SK-N-SH treated with all-trans-retinoic acid at 6 μM for 48 hours (cell line): ENCODE data around the gene CAMKMT.

Source experiments
- ATAC-seq: fragments of 200-7000 bp; cut with Tn5 transposase; 3 replicates; pipeline ENCODE4 v1.9.1; 2020; ENCODE audit warnings: mild to moderate bottlenecking, moderate library complexity
- ARNTL ChIP-seq: fragments of 450-650 bp; formaldehyde crosslinking; IDR thresholded peaks from 2 replicates; pipeline ENCODE4 v1.5.0; 2020; ENCODE audit warnings: low read depth, mild to moderate bottlenecking, moderate library complexity, borderline replicate concordance
- BACH2 ChIP-seq: fragments of 250-450 bp; sonication (Bioruptor Pico); IDR thresholded peaks from 2 replicates; pipeline ENCODE4 v1.9.0; 2021; ENCODE audit warnings: mild to moderate bottlenecking, borderline replicate concordance
- ESRRG ChIP-seq: fragments of 250-450 bp; sonication (Bioruptor Pico); IDR thresholded peaks from 2 replicates; pipeline ENCODE4 v1.6.1; 2021; ENCODE audit warnings: mild to moderate bottlenecking
- GLIS3 ChIP-seq: fragments of 250-450 bp; sonication (Bioruptor Pico); IDR thresholded peaks from 2 replicates; pipeline ENCODE4 v1.5.0; 2020; ENCODE audit warnings: mild to moderate bottlenecking, moderate library complexity
- ISL1 ChIP-seq: fragments of 250-450 bp; sonication (Bioruptor Pico); IDR thresholded peaks from 2 replicates; pipeline ENCODE4 v2.1.2; 2022; ENCODE audit warnings: mild to moderate bottlenecking, moderate library complexity
- OSR1 ChIP-seq: fragments of 250-450 bp; sonication (Bioruptor Pico); IDR thresholded peaks from 2 replicates; pipeline ENCODE4 v1.8.0; 2022; ENCODE audit warnings: moderate library complexity, mild to moderate bottlenecking, inconsistent platforms
- PPARA ChIP-seq: fragments of 250-450 bp; sonication (Bioruptor Pico); IDR thresholded peaks from 2 replicates; pipeline ENCODE4 v1.5.0; 2020; ENCODE audit warnings: mild to moderate bottlenecking, borderline replicate concordance
- RARB ChIP-seq: fragments of 250-450 bp; sonication (Bioruptor Pico); IDR thresholded peaks from 2 replicates; pipeline ENCODE4 v1.8.0; 2021; ENCODE audit warnings: mild to moderate bottlenecking, moderate library complexity
- SNAI2 ChIP-seq: fragments of 250-450 bp; sonication (Bioruptor Pico); IDR thresholded peaks from 2 replicates; pipeline ENCODE4 v1.5.0; 2020; ENCODE audit warnings: mild to moderate bottlenecking, moderate library complexity
- TCF4 ChIP-seq: fragments of 250-450 bp; sonication (Bioruptor Pico); IDR thresholded peaks from 2 replicates; pipeline ENCODE4 v1.8.0; 2021; ENCODE audit warnings: mild to moderate bottlenecking, moderate library complexity, borderline replicate concordance
- TOX ChIP-seq: fragments of 250-450 bp; sonication (Bioruptor Pico); IDR thresholded peaks from 2 replicates; pipeline ENCODE4 v1.8.0; 2021; ENCODE audit warnings: mild to moderate bottlenecking, moderate library complexity, borderline replicate concordance
- ZC3H10 ChIP-seq: fragments of 250-450 bp; sonication (Bioruptor Pico); IDR thresholded peaks from 2 replicates; pipeline ENCODE4 v1.5.1; 2021; ENCODE audit warnings: mild to moderate bottlenecking, moderate library complexity
- ZFP3 ChIP-seq: fragments of 250-450 bp; sonication (Bioruptor Pico); IDR thresholded peaks from 2 replicates; pipeline ENCODE4 v1.5.0; 2020; ENCODE audit warnings: mild to moderate bottlenecking, moderate library complexity
- ZFP30 ChIP-seq: fragments of 450-650 bp; formaldehyde crosslinking; IDR thresholded peaks from 2 replicates; pipeline ENCODE4 v1.5.0; 2022; ENCODE audit warnings: mild to moderate bottlenecking, moderate library complexity
- ZNF565 ChIP-seq: fragments of 450-650 bp; formaldehyde crosslinking; conservative IDR thresholded peaks from 2 replicates; pipeline ENCODE4 v1.5.0; 2020; ENCODE audit warnings: low read depth, mild to moderate bottlenecking, moderate library complexity
- ZNF70 ChIP-seq: fragments of 450-650 bp; formaldehyde crosslinking; IDR thresholded peaks from 2 replicates; pipeline ENCODE4 v1.5.0; 2020; ENCODE audit warnings: mild to moderate bottlenecking, moderate library complexity
- ZNF8 ChIP-seq: fragments of 450-650 bp; formaldehyde crosslinking; IDR thresholded peaks from 2 replicates; pipeline ENCODE4 v1.5.0; 2020; ENCODE audit warnings: mild to moderate bottlenecking, moderate library complexity
- TF ChIP-seq, protein P1 (sequence below): fragments of 250-450 bp; sonication (Bioruptor Pico); IDR thresholded peaks from 2 replicates; pipeline ENCODE4 v1.5.1; 2020; ENCODE audit warnings: low read depth, mild to moderate bottlenecking, moderate library complexity
- TF ChIP-seq, protein P2 (sequence below): fragments of 250-450 bp; sonication (Bioruptor Pico); IDR thresholded peaks from 2 replicates; pipeline ENCODE4 v1.8.0; 2021; ENCODE audit warnings: low read depth, mild to moderate bottlenecking, moderate library complexity, borderline replicate concordance
- TF ChIP-seq, protein P3 (sequence below): fragments of 250-450 bp; sonication (Bioruptor Pico); IDR thresholded peaks from 2 replicates; pipeline ENCODE4 v1.8.0; 2020; ENCODE audit warnings: mild to moderate bottlenecking, moderate library complexity, borderline replicate concordance
- TF ChIP-seq, protein P4 (sequence below): fragments of 250-450 bp; sonication (Bioruptor Pico); IDR thresholded peaks from 2 replicates; pipeline ENCODE4 v1.5.0; 2020; ENCODE audit warnings: mild to moderate bottlenecking, moderate library complexity

The CAMKMT gene

DNA sequence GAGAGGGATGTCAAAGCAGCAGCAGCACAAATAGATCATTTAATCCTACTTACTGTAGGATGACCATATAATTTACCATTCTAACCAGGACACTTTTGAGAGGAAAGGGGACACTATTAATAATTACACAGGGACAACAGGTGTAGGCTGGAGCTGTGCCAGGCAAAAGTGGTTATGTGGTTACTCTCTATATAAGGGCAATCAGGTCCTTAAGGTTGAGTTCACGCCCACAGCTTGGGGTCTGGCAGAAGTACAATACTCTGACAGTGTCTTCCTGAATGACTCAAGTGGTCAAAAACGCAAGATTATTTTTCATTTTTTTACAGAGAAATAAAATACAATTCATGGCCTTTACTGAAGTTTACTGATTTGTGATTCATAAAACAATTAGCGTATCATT lies 3.2 kb upstream of the CAMKMT start:
- ATAC-seq = no peak

DNA sequence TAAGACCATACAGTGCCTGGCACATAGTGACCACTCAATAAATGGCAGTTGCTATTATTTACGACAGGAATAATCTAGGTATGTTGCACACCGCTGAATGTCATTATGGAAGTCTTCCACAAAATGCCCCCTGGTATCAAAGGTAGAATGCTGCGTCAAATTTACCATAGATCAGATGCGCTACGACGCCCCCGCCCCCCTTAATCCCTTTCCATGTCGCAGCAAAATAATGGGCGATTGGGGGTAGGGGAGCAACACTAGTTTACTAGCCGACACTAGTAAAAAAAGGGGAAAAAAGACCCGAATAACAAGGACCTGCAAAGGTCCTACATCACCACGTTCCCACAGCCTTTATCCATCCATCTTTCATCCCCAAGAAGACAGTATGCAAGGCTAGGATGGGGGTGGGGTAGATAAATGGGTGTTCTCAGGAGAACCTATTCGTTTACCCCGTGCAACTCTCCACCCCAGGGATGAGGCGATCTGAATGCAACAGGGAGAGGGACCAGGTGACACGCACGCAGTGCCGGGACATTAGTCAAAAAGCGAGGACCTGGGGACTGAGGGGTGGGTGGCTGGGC lies 908 bp upstream of the CAMKMT start:
- ATAC-seq = peak; percentile 35
- TF ChIP-seq, protein P1, sequence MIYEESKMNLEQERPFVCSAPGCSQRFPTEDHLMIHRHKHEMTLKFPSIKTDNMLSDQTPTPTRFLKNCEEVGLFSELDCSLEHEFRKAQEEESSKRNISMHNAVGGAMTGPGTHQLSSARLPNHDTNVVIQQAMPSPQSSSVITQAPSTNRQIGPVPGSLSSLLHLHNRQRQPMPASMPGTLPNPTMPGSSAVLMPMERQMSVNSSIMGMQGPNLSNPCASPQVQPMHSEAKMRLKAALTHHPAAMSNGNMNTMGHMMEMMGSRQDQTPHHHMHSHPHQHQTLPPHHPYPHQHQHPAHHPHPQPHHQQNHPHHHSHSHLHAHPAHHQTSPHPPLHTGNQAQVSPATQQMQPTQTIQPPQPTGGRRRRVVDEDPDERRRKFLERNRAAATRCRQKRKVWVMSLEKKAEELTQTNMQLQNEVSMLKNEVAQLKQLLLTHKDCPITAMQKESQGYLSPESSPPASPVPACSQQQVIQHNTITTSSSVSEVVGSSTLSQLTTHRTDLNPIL (CRISPR knock-in tag) = no peak
- TF ChIP-seq GLIS3 (CRISPR knock-in tag) (no peak), SNAI2 (no peak), ZNF70 (CRISPR knock-in tag) (no peak)

More for the DNA sequence above, 3.2 kb upstream of the CAMKMT start:
- TF ChIP-seq ZFP30 (CRISPR knock-in tag) (no peak), RARB (no peak), GLIS3 (CRISPR knock-in tag) (no peak), ESRRG (CRISPR knock-in tag) (no peak), ZFP3 (CRISPR knock-in tag) (no peak), ZNF70 (CRISPR knock-in tag) (no peak), TCF4 (CRISPR knock-in tag) (no peak), OSR1 (no peak), ZNF565 (no peak), ISL1 (CRISPR knock-in tag) (no peak), PPARA (CRISPR knock-in tag) (no peak), TOX (CRISPR knock-in tag) (no peak), BACH2 (no peak), SNAI2 (no peak), ZC3H10 (no peak), ARNTL (CRISPR knock-in tag) (no peak)
- TF ChIP-seq, protein P2, sequence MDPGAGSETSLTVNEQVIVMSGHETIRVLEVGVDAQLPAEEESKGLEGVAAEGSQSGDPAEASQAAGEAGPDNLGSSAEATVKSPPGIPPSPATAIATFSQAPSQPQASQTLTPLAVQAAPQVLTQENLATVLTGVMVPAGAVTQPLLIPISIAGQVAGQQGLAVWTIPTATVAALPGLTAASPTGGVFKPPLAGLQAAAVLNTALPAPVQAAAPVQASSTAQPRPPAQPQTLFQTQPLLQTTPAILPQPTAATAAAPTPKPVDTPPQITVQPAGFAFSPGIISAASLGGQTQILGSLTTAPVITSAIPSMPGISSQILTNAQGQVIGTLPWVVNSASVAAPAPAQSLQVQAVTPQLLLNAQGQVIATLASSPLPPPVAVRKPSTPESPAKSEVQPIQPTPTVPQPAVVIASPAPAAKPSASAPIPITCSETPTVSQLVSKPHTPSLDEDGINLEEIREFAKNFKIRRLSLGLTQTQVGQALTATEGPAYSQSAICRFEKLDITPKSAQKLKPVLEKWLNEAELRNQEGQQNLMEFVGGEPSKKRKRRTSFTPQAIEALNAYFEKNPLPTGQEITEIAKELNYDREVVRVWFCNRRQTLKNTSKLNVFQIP (CRISPR knock-in tag) = no peak
- TF ChIP-seq, protein P1 (CRISPR knock-in tag) = no peak
- TF ChIP-seq, protein P3, sequence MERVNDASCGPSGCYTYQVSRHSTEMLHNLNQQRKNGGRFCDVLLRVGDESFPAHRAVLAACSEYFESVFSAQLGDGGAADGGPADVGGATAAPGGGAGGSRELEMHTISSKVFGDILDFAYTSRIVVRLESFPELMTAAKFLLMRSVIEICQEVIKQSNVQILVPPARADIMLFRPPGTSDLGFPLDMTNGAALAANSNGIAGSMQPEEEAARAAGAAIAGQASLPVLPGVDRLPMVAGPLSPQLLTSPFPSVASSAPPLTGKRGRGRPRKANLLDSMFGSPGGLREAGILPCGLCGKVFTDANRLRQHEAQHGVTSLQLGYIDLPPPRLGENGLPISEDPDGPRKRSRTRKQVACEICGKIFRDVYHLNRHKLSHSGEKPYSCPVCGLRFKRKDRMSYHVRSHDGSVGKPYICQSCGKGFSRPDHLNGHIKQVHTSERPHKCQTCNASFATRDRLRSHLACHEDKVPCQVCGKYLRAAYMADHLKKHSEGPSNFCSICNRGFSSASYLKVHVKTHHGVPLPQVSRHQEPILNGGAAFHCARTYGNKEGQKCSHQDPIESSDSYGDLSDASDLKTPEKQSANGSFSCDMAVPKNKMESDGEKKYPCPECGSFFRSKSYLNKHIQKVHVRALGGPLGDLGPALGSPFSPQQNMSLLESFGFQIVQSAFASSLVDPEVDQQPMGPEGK (CRISPR knock-in tag) = no peak

DNA sequence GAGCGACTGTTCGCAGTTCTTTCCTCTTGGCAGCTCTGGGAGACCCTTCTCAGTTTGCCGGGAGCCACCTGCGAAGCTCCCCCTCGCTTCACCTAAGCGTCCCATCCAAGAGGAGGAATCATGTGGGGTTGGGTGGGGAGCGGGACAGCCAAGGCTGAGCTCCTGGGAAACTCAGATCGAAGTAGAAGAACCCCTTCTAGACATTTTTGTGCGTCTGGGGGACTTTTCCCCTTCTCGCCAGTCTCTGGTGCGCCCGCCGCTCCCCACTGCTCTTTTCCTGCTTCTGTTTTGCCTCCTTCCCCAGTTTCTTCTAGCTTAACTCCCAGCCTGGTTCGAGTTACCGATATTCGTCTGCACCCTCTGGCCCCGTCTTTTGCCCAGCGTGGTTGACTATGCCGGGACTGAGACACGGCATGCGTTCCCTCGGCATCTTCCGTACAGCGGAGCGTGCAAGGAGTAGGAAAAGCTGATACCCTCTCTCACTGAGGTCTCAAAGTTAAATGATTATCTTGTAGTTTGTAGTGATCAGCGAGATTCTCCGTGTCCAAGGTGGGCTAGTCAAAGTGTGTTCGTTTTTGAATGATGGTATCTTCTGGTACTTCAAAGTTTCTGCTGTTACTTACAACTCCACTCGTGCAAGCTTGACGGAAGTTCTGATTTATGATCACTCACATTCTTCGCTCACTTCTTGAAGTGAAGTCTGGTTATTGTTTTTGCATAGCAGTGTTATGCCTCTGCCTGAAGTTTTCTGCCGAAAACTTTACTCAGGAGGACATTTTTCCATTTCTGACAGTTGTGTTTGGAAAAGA lies 664 bp downstream of the CAMKMT start:
- TF ChIP-seq SNAI2 = no peak
- no peak for TF ChIP-seq ESRRG (CRISPR knock-in tag)
- no peak for TF ChIP-seq ZNF70 (CRISPR knock-in tag)
- no peak for TF ChIP-seq ZNF8 (CRISPR knock-in tag)
- no peak for TF ChIP-seq RARB
- TF ChIP-seq ZFP3 (CRISPR knock-in tag) = no peak
- no peak for TF ChIP-seq ISL1 (CRISPR knock-in tag)
- TF ChIP-seq GLIS3 (CRISPR knock-in tag) = no peak
- TF ChIP-seq, protein P4, sequence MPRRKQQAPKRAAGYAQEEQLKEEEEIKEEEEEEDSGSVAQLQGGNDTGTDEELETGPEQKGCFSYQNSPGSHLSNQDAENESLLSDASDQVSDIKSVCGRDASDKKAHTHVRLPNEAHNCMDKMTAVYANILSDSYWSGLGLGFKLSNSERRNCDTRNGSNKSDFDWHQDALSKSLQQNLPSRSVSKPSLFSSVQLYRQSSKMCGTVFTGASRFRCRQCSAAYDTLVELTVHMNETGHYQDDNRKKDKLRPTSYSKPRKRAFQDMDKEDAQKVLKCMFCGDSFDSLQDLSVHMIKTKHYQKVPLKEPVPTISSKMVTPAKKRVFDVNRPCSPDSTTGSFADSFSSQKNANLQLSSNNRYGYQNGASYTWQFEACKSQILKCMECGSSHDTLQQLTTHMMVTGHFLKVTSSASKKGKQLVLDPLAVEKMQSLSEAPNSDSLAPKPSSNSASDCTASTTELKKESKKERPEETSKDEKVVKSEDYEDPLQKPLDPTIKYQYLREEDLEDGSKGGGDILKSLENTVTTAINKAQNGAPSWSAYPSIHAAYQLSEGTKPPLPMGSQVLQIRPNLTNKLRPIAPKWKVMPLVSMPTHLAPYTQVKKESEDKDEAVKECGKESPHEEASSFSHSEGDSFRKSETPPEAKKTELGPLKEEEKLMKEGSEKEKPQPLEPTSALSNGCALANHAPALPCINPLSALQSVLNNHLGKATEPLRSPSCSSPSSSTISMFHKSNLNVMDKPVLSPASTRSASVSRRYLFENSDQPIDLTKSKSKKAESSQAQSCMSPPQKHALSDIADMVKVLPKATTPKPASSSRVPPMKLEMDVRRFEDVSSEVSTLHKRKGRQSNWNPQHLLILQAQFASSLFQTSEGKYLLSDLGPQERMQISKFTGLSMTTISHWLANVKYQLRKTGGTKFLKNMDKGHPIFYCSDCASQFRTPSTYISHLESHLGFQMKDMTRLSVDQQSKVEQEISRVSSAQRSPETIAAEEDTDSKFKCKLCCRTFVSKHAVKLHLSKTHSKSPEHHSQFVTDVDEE = no peak
- TF ChIP-seq ZC3H10 = no peak
- no peak for TF ChIP-seq TOX (CRISPR knock-in tag)
- TF ChIP-seq ZFP30 (CRISPR knock-in tag) = no peak
- TF ChIP-seq, protein P2 (CRISPR knock-in tag) = no peak
- peak; percentile 74 for ATAC-seq
